GM12892 (cell line): ENCODE results near the gene BRD8.

ENCODE experiments used
- POLR2A ChIP-seq: IDR thresholded peaks from 2 replicates; pipeline ENCODE4 v1.6.1; 2011; ENCODE audit warnings: low read depth, low read length, control low read depth
- POLR2AphosphoS5 ChIP-seq: IDR thresholded peaks from 2 replicates; pipeline ENCODE4 v1.6.1; 2011; ENCODE audit warnings: low read depth, low read length, control low read depth

GRCh38 chr5:138140268-138140667 lies 38.2 kb downstream of the BRD8 start:
- TF ChIP-seq POLR2A (no peak), POLR2AphosphoS5 (no peak)
